Hematopoietic multipotent progenitor cell (in vitro differentiated cells): ENCODE measurements around the gene GATAD2A. TPM values are rescaled to one million over a fixed set of nuclear protein-coding genes. Genes with fewer than 3 reads are reported as not detected.

ENCODE experiments used
- DNase-seq, 3 donors: peaks; one replicate each; pipeline ENCODE4 v3.0.0-alpha.2; 2011 to 2015; ENCODE audit warnings: low read depth in 2 of 3, low spot score in 2 of 3
- total RNA-seq: library from RNA; depleted of rRNA; stranded (reverse); fragments of >200 nt; gene quantifications from one replicate; pipeline ENCODE4 v1.2.3, GENCODE V29; 2012

The GATAD2A gene
- total RNA-seq, 1 donor, result 47.1 TPM

- no peak for DNase-seq
Measured at GRCh38 chr19:19485998-19486290, 80.5 kb downstream of the GATAD2A start.

DNA sequence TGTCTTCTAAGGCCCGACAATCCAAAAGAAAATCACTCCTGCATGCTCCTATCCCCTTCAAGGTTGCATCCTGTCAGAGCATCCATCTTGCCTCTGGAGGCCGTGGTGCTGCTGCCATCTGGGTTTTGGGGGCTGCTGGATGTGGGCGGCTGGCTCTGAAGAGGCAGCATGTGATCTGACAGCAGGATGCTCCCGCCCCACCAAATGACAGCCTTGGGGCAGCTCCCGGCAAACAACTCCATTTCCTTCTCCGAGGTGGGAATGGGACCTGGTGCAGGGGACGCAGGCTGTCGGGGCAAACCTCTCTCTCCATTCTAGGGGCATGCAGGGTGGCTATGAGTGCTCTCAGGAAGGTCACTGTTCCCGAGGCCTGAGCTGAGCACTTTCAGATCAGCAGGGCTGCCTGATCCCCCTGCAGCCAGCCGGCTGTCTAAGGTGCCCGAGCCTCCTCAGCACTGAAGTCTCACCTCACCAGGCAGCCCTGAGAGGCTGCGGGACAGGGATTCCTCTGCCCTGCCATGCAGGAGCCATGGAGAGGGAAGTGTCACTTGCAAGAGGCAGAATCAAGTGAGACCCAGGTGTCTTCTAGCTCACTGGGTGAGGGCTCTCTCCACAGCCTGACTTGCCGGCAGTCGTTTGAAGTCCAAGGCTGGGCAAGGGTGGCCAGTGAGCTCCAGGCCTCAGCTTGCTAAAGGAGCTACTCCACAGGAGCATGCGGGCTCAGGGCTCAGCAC lies 81.0 kb downstream of the GATAD2A start:
- DNase-seq, result no peak

DNA sequence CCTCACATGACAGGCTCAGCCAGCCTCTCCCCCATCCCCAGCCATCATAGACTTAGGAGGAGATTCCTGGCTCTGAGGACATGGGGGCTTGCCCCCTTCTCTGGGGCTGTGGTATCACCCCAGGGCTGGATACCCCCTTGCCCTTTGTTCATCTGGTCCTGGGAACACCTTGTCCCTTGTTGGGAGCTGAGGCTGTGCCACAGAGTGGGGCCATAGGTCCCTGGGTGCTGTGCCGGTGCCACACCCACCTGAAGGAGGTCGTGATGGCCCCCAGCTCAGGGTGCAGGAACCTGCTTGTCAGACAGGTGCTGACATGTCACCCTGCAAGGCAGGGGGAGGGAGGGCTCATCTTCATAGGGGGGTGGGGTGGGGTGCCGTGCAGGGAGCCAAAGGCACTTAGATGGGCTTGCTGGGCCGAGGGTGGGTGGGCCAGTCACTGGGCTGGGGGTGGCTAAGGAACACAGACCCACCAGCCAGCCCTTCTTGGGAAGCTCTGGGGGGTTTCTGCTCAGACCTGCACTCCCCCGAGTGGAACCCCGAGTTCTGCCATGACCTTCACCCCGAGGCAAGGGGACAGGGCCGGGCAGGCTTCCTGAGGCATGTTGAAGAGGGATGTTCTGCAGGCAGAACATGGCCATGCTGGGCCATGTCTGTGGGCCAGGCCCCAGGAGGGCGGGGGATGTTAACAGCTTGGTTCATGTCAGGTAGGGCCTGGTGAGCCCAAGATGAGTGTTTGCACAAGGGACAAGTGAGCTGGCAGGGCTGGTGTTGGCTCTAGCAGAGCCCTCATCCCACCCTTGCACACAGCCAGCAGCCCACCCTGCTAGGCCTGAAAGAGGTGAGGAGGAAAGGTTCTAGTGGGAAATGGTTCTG lies 81.8 kb downstream of the GATAD2A start:
- no peak for DNase-seq

DNA sequence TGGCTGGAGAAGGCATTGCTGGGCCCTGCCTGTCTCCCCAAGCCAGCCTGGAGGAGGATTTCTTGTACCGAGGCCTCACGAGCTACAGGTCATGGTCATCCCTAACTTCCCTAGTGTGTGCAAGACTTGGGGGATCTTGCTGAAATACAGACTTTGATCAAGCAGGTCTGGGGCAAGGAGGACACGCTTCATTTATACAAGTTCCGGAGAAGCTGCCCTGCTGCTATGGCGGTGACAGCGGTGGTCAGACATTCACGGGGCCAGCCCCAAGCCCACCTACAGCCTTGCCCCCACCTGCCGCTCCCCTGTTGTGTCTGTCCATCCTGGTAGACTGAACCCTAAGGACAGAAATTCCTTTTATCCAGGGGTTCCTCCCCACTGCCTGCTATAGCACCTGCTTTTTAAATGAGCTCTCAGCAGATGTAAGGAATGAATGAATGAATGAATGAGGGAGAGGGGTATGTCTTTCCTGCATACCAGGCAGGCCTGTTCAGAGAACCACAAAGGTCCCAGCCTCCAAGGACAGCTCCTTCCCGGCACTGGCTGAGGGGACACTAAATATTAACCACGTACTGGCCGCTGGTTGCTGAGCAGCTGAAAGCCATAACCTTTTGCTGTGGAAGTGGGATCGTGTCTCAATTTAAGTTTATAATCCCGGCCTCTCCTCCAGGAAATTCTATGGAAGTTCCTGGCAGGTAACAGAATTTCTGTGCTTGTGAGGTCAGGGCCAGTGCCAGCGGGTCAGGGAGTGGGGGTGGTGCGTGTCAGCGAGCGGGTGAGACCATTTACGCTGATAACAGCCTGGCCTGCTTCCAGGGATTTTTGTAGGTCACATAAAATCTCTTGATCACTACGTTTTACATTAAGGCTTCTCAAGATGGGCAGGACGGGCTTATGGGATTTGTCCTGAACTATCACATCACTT lies 82.7 kb downstream of the GATAD2A start:
- no peak for DNase-seq

DNA sequence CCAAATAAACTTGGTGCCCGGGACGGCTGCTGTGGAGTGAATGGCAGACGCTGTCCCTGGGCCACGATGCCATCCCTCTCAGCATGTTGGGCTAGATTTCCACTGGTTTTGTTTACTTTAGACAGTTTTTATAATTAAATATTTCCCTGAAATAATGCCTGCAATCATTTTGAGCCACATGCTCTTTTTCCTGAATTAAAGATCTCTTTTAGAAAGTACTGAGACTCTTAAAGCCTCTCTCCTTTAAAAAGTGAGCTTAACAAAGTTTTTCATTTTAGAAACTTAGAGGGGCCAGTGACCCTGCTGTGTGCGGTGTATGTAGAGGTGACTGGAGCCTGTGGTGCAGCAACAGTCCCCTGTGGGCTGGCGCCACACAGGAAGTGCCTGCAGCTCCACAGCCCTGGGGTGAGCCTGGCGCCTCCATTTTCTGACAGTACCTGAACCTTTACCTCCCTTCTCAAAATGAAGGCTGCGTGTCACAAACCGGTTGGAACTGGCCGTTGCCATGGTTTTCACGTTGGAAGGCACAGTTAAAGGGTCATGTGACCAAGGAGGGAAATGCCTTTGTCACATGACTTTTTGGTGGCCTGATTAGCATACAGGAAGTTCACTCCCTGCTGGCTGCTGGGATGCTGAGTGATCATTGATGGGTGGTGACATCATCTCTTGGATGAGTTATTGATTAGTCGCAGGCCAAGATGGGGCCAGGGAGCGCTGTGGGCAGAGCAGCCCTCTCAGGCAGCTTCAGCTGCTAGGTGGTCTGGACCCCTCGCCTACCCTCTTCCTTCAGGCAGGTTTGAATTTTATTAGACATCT lies 83.6 kb downstream of the GATAD2A start:
- DNase-seq, result peak; percentile 78 to 96 (median 92)

DNA sequence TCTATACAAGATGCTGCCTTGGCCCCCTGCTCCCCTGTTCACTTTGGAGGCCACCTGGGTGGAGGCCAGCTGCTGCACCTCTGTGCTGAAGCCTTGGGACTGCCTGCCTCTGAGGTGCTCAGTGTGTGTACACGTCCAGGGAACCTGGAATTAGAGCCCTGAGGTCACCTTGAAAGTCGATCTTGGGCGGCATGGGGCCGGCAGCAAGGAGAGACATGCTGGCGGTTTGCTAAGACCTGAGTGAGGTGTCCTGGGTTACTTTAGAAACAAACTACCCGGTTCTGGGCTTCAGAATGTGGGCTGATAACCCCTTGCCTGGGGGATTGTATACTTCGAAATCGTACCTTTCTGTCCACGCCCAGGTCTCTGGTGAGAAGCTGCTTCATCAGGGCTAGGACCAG lies 84.3 kb downstream of the GATAD2A start:
- DNase-seq, result peak in 1 of 3 donors; percentile 13

DNA sequence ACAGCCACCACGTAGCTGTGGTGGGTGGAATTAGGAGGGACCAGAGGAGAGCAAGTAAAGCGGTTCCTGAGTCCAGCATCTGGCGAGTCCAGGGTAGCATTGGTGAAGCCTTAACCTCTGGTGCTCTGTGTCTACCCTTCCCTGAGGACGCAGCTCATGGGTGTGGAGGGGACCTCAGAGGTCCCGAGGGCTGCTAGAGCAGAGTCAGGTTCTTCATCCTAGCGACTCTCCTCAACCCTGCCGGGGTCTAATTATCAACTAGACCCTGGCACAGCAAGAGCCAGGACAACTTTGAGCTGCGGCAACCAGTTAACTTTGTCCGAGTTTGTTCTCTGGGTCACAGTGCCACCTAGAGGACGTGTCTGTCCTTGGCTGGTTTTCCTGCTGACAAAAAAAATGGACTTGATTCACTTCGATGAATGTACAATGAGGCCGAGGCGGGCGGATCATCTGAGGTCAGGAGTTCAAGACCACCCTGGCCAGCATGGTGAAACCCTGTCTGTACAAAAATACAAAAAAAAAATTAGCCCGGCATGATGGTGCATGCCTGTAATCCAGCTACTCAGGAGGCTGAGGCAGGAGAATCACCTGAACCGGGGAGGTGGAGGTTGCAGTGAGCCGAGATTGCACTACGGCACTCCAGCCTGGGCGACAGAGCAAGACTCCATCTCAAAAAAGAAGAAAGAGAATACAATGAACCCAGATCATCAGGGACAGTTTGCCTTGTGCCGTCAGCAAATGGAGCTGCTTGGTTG lies 84.9 kb downstream of the GATAD2A start:
- peak; percentile 69 to 91 (median 80) for DNase-seq

- no peak for DNase-seq
Measured at GRCh38 chr19:19491321-19492025, 86.0 kb downstream of the GATAD2A start.

DNA sequence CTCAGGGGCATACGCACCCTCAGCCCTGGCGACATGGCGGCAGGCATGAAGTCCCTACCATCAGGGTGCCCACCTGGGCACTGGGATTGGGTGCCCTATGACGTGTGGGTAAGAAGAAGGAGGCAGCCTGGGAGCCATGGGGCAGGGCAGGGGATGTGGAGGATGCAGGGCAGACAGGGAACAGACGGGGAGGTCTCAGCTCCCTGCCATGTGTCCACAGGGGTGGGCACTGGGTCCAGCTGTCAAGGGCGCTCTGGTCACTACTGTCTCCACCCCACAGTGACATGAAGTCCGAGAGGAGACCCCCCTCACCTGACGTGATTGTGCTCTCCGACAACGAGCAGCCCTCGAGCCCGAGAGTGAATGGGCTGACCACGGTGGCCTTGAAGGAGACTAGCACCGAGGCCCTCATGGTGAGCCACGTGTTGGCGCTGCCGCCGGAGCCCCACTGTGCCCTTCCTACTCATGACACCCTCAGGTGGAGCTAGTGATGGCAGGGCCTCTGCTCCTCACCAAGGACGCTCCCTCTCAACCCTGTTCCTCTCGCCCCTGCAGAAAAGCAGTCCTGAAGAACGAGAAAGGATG lies 86.6 kb downstream of the GATAD2A start:
- no peak for DNase-seq

DNA sequence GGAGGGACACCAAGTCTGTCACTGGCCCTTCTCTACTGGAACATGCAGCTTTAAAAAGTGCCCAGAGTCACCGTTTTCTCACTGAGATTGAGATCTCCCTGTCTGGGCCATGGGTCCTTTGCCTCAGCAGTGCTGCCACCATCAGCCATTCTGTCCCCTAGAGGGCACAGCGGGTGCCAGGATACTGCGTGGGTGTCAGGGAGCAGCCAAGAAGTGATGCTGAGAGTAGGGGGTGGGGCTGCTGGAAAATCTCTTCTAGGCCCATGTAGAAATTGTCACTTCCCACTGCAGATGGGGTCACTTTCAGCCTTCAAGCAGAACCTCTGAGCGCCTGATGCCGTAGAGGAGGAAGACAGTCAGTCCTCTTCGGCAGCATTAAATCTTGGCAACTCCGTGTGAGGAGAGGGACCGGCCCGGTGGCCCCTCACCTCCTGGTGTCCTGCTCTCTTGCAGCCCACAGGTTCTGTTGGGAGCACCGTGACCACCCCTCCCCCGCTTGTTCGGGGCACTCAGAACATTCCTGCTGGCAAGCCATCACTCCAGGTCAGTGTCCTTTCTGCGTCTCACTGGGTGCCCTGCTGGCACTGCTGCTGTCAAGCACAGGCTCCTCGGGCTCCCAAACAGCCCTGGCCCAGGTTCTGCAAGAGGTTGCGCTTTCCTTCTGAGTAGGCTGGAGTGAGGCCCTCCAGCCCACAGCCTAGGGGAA lies 88.5 kb downstream of the GATAD2A start:
- DNase-seq, result no peak

DNA sequence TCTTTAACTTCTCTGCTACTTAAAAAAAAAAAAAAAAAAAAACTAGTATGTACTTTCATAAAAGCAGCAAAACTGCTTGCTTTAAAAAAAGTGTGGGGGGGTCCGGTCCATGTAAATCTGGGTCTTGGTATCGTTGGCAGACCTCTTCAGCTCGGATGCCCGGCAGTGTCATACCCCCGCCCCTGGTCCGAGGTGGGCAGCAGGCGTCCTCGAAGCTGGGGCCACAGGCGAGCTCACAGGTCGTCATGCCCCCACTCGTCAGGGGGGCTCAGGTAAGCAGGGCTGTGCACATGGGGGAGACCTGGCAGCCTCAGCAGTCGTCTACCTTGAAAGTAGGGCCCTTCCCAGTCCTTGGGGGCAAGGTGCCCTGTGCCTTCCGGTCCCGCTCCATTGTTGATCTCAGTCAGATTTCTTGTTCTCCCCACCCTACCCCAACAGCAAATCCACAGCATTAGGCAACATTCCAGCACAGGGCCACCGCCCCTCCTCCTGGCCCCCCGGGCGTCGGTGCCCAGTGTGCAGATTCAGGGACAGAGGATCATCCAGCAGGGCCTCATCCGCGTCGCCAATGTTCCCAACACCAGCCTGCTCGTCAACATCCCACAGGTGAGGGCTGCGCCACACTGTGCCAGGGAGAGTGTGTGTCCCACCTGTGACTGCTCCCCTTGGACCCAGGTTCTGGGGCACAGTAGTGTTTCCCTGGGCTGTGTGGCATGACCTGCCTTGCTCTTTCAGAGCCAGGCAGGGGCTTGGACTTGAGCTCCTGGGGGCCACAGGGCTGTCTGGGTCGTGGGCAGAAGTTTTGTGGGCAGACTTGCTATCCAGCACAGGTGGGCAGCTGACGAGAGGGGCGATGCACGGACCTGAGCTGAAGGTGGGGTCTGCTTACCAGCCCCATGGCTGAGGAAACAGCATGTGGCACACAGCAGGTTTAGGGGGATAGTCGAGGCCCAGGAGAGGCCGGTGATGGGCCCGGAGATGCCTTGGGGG lies 90.4 kb downstream of the GATAD2A start:
- no peak for DNase-seq

GRCh38 chr19:19498255-19498991 lies 92.9 kb downstream of the GATAD2A start:
- DNase-seq, result no peak

GRCh38 chr19:19499272-19499995 lies 94.0 kb downstream of the GATAD2A start:
- no peak for DNase-seq

GRCh38 chr19:19500975-19501644 lies 95.6 kb downstream of the GATAD2A start:
- no peak for DNase-seq

GRCh38 chr19:19501798-19502197 lies 96.3 kb downstream of the GATAD2A start:
- no peak for DNase-seq
